Measurements from ENCODE around the gene AMIGO1.

Gene AMIGO1

DNA sequence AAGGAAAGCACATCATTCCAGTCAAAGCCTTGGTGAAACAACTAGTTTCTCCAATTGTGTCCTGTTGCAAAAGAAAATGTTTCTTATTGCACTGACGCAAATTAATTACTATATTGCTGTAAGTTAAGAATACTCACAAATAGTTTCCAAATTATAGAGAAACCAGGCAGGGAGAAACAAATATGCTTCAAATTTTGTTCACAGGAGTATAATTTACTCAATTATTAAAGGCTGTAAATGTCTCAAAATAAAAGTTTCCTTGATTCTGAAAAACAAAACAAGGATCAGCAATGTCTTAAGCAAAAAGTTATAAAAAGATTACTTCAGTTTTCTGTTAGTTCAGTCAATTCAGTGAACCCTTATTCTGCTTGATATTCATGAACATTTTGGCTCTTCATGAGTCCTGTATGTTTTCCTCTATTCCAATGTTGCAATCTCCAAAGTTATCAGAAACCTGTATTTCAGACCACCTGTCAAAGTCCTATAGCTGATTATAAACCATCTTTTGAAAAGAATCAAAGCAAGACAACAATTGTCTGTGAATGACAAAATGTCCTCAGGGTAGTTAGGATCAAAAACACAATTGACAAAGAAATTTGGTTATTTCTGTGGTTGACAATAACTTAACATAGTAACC is 54.9 kb downstream of the AMIGO1 start:
- DNase-seq (ENCODE audit: low spot score), result no peak

Measured in kidney capillary endothelial cell (primary cell).